Mammary epithelial cell (primary cell): Measurements from ENCODE around the gene PIAS4.

Source experiments
- CTCF ChIP-seq, 2 donors: IDR thresholded peaks in 1 of 2; conservative IDR thresholded peaks in 1 of 2; 2 replicates each; pipeline ENCODE4 v1.5.1; 2011 to 2012; ENCODE audit warnings: inconsistent platforms in 2 of 2, low read length in 2 of 2, mild to moderate bottlenecking in 2 of 2, control low read depth in 1 of 2, low read depth in 1 of 2; ENCODE audit not compliant: insufficient read depth in 1 of 2; ENCODE audit errors: extremely low read depth in 1 of 2
- EZH2 ChIP-seq: IDR thresholded peaks from 2 replicates; pipeline ENCODE4 v1.6.1; 2012; ENCODE audit warnings: low read length, inconsistent platforms, borderline replicate concordance

- TF ChIP-seq EZH2: no peak
- TF ChIP-seq CTCF (conservative IDR thresholded peaks at IDR 0.05 in 1 of 2, IDR thresholded peaks at IDR 0.05 in 1 of 2; ENCODE audit: extremely low read depth in 1 of 2, insufficient read depth in 1 of 2, low read depth in 1 of 2, low read length in 2 of 2): no peak
Observed at GRCh38 chr19:4019578-4019977, 12.0 kb downstream of the PIAS4 start.
